ELF-1 (cell line): ENCODE results near the gene APOBEC3F.
"Not testable (repeated sequence)": the region's sequence is repeated elsewhere in the genome, so short reads cannot be mapped to it uniquely, and the experiment has no call there.

Experiments used
- DNase-seq: peaks from one replicate; pipeline ENCODE4 v3.0.0-alpha.2; 2016; ENCODE audit warnings: low read depth, low spot score

APOBEC3F gene

DNA sequence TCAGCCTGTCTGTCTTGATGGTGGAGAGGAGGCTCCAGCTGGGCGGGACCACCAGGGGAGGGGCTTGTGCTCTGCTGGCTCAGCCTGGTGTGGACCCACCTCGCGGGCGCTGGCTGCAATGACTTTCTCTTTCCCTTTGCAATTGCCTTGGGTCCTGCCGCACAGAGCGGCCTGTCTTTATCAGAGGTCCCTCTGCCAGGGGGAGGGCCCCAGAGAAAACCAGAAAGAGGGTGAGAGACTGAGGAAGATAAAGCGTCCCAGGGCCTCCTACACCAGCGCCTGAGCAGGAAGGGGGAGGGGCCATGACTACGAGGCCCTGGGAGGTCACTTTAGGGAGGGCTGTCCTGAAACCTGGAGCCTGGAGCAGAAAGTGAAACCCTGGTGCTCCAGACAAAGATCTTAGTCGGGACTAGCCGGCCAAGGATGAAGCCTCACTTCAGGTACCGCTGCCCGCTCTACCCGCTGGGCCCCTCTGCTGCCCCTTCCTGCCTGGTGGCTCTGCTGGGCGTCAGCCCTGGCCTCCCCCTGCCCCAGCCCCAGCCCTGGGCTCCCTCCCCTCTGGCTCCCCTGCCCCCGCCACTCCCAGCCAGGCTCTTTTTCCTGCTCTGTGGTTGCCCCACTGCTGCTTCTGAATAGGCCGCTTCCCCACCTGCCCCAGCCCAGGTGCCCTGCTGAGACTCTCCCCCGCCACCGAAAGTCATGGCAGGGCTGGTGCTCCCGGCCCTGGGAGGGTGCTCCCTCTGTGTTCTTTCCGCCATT is at the start of gene APOBEC3F:
Gene APOBEC3F, plus strand, starts transcription at position 327 of the 759 bp plus-strand sequence. Its CDS starts 97 bp downstream, at position 424.
- DNase-seq, result peak; percentile 74

DNA sequence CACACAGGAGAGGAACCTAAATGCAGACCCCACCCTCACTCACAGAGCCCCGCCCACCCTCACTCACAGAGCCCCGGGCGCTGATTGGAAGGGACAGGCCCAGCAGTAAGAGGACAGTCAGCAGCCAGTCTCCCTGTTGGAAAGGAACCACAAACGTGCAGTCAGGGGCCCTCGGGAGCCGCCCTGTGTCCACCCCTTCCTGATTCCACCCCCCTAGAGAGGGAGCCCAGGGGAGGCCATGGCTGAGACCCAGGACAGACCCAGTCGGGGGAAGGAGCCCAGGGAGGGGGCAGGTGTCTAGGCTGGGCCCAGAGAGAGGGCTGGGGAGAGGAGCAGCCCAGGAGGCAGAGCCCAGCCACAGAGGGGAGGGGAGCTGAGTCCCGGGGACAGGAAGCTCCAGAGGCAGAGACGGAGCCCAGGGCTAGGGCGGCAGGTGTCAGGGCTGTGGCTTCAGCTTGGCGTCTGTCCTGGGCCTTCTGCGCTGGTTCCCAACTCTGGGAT is 47.7 kb upstream of the APOBEC3F start:
- DNase-seq, result peak; percentile 73

DNA sequence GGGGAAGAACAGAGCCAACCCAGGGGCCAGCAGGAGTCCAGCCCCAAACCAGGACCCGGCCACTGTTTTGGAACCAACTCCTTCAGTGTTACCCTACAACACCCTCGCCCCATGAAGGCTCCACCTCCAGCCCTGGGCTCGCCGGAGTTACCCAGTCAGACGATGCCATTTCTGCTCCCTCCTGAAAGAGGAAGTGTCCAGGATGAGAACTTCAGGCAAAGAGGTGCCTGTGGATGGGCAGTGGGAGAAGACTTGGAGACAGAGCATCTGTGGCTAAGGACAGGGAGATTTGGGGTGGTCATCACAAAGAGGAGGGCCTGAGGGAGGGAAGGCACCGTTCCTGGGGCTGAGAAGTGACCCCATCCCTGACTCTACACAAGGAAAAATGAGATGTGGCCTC is 44.6 kb upstream of the APOBEC3F start:
- DNase-seq, result no peak

DNA sequence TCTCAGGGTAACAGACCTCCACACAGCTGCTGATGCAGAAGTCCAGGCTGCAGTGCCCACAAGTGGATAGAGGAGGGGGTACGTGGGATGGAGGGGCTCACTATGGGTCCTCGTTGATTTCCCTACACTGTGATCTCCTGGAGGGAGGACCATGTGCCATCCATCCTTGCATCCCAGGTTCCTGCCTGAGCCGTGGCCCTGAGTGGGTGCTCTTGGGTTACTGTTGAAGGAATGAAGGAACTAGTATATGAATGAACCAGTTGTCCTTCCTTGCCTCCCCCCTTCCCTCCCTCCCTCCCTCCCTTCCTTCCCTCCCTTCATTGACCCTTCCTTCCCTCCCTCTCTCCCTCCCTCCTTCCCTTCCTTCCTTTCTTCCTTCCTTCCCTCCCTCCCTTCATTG is 43.1 kb upstream of the APOBEC3F start:
- DNase-seq, result no peak

DNA sequence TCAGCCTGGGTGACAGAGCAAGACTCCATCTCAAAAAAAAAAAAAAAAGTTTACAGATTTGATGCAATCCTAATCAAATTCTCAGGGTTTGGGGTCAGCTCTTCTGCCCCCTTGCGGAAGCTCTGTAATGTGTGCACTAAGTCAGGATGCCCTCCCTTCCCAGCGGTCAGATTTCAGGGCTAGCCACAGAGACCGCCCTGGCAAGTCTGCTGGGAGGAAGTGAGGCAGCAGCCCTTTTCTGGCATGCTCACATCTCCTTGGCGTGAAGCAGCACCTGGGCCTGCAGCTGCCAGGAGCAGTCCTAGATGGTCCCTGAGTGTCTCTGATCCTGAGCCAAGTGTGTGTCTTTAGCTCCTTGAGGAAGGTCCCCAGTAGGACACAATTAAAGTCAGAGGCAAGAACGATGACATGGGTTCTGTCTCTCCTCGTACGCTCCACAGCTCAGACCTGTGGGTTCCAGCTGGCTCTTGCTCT is 37.5 kb upstream of the APOBEC3F start:
- DNase-seq, result peak; percentile 86

DNA sequence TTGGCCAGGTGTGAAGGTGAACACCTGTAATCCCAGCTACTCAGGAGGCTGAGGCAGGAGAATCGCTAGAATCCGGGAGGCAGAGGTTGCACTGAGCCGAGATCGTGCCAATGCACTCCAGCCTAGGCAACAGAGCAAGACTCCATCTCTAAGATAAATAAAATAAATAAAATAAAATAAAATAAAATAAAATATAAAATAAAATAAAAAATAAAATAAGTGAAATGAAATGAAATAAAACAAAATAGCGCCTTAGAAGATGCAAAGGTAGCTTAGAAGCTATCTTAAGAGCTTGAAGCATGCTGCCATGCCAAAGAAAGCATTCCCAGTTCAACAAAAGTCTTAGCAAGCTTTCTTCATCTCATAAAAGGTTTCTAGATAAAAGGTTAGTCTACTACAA is 33.5 kb upstream of the APOBEC3F start:
- no peak for DNase-seq

DNA sequence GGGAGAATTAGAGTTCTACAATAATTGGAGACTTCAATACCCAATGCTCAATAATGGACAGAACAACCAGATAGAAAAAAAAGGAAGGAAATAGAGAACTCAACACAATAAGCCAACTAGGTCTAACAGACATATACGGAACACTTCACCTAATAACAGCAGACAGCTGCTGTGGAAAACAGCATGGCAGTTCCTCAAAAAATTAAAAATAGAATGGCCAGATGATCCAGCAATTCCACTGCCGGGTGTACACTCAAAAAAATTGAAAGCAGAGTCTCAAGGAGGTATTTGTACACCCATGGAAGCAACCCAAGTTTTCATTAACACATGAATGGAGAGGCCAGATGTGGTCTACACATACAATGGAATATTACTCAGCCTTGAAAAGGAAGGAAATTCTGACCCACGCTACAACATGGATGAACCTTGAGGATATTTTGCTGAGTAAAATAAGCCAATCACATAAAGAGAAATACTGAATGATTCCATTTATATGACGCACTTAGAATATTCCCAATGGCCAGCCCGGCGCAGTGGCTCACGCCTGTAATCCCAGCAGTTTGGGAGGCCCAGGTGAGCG is 32.3 kb upstream of the APOBEC3F start:
- DNase-seq, result not testable (repeated sequence)

DNA sequence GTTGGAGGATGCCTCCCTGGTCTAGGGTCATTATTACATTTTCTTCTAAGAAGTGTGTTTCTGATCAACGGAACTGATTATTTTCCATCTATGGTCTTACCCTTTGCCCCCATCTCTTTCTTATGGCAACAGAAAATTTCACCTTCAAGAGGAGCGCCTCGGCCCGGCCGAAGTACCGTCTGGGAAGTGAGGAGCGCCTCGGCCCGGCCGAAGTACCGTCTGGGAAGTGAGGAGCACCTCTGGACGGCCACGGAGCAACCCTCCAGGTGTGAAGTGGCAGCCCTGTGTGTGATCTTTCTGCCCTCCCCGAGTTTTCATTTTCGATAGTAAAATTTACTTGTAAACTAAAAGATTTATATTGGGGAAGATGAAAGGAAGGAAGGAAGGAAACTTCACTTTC is 29.7 kb upstream of the APOBEC3F start:
- no peak for DNase-seq

DNA sequence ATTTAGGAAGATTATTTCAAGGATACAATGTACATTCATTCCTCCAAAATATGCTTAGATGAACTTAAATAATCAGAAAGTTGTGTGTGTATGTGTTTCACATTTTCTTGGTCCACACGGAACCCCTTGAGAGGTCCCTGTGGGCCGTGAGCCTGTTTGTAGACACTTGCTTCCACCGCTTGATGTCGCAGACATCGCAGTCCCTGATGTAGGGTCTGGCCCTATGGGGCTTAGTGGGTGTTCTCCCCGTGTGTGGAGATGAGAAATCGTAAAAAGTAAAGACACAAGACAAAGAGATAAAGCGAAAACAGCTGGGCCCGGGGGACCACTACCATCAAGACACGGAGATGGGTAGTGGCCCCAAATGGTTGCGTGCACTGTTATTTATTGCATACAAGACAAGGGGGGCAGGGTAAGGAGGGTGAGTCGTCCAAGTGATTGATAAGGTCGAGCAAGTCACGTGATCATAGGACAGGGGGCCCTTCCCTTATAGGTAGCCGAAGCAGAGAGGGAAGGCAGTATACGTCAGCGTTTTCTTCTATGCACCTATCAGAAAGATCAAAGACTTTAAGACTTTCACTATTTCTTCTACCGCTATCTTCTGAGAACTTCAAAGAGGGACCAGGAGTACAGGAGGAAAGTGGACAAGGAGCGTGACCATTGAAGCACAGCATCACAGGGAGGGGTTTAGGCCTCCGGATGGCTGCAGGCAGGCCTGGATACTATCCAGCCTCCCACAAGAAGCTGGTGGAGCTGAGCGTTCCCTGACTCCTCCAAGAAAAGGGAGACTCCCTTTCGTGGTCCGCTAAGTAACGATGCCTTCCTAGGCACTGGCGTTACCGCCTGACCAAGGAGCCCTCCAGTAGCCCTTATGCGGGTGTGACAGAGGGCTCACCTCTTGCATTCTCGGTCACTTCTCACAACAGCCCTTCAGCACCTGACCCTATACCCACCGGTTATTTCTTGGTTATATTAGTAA is 27.8 kb upstream of the APOBEC3F start:
- DNase-seq, result peak; percentile 23

DNA sequence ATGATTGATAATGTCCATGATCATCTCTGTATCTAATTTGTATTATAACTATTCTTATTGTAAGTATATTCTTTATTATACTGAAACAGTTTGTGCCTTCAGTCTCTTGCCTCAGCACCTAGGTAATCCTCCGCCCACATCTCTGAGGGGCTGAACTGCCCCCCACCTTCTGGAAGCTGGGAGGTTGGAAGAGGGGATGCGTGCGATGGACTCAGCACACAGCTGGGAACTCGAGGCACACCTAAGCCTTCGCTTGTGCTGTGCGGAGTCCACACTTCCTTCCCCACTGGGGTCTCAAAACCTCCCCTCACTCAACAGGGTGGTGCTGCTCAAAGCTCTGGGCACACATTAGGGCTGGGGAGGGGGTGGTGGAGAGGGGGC is 27.1 kb upstream of the APOBEC3F start:
- not testable (repeated sequence) for DNase-seq

DNA sequence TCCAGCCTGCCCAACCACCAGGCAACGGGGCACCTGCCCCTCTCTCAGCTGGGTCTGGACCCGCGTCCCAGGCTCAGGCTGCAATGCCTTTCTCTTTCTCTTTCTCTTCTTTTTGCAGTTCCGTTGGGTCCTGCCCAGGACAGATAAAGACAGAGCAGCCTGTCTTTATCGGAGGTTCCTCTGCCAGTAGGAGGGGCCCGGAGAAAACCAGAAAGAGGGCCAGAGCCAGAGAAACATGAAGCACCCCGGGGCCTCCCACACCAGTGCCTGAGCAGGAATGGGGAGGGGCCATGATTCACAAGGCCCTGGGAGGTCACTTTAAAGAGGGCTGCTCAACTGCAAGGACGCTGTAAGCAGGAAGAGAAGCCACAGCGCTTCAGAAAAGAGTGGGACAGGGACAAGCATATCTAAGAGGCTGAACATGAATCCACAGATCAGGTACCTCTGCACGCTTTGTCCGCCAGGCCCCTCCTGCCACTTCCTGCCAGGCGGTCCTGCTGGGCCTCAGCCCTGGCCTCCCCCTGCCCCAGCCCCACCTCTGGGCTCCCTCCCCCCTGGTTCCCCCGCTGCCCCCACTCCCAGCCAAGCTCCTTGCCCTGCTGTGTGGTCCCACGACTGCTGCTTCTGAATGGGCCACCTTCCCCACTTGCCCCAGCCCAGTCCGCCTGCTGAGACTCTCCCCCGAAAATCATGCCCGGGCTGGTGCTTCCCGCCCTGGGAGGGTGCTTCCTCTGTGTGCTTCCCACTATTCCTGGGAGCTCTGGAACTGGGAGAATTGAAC is 26.5 kb upstream of the APOBEC3F start, which contains the start of gene APOBEC3C:
Gene APOBEC3C, plus strand, starts transcription at position 316 of the 781 bp plus-strand sequence. Its CDS starts 106 bp downstream, at position 422.
- peak; percentile 77 for DNase-seq

DNA sequence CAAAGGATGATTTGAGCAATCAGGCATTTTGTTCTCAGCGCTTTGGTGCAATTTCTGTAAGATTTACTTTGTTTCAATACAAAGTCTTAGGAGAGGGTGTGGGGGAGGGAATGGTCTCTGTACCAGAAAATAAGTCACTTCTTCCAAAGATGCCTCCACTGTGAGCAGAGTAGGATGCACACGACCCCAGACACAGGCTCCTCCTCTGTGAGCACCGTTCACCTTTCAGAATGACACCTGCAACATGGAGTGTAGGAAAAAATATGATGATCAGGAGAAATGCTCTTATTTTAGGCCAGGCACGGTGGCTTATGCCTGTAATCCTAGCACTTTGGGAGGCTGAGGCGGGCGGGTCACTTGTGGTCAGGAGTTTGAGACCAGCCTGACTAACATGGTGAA is 25.9 kb upstream of the APOBEC3F start:
- not testable (repeated sequence) for DNase-seq

DNA sequence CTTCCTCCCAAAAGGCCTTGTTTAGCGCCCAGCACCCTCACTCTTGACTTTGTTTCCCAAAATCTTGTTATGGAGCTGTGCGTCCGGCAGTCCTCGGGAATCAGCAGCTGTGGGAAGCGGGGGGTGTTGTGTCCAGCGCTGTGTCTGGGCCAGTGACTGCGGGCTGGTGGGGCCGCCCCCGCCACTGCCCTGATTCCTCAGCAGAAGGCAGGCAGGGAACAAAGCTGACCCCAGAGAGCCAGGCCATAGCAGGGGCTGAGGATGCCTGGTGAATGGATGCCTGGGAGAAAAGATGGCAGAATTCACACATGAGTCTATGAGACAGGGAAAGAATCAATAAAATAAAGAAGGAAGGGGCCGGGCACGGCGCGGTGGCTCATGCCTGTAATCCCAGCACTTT is 24.1 kb upstream of the APOBEC3F start:
- DNase-seq, result no peak

DNA sequence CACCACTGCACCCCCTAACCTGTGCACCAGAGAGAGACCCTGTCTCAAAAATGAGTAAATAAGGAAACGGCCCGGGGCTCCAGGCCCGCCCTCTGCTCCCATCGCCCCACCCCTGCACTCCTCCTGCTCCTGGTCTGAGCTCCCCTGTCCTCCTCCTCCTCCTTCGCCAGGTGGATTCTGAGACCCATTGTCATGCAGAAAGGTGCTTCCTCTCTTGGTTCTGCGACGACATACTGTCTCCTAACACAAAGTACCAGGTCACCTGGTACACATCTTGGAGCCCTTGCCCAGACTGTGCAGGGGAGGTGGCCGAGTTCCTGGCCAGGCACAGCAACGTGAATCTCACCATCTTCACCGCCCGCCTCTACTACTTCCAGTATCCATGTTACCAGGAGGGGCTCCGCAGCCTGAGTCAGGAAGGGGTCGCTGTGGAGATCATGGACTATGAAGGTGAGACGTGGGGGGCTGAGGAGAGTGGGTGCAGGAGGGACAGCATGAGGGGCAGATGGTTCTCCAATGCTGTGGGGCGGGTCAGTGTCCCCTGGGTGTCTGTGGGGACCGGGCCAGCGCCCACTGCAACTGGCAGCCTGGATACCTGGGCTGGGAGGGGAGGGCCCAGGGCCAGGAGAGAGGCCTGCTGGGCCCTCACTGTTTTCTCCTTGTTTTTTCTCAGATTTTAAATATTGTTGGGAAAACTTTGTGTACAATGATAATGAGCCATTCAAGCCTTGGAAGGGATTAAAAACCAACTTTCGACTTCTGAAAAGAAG is 22.9 kb upstream of the APOBEC3F start:
- DNase-seq, result peak; percentile 74

DNA sequence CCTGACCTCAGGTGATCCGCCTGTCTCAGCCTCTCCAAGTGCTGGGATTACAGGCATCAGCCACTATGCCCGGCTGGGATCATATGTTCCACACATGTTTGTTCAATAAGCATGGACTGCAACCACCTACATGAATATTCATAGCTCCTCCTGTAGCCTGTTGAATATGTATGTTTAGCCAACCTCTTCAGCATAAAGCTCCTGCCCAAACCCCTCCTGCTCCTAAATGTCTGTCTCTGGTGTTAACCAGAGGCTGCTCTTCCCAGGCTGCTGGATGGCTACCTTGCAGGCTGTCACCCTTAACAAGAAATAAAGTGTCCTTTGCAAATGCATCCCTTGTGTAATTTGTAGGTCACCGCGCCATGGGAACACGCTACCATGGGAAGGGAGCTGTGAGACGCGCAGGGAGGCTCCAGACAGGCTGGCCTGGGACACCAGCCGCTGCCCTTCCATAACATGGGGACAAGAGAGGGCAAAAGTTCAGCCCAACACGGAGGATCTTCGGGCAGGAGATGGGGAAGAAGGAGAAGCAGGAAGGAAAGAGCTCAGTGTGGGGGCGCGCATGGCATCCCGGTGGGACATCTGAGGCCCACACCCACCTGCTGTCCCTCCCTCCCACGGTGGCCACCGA is 20.5 kb upstream of the APOBEC3F start:
- DNase-seq, result not testable (repeated sequence)

DNA sequence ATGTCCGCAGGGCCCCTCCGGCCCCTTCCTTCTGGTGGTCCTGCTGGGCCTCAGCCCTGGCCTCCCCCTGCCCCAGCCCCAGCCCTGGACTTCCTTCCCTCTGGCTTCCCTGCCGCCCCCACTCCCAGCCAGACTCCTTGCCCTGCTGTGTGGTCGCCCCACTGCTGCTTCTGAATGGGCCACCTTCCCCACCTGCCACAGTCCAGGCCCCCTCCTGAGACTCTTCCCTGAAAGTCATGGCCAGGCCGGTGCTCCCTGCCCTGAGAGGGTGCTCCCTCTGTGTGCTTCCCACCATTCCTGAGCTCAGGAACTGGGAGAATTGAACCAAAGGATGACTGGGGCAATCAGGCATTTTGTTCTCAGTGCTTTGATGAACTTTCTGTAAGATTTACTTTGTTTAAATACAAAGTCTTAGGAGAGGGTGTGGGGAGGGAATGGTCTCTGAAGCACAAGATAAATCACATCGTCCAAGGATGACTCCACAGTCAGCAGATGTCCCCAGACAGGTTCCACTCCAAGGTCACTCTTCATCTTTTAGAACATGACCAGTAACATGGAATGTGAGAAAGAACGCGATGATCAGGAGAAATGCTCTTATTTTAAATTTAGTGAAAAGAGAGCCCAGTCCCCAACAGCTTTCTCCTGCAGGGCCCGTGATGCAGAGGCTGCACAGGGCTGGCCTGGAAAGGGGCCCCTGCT is 19.0 kb upstream of the APOBEC3F start:
- no peak for DNase-seq

DNA sequence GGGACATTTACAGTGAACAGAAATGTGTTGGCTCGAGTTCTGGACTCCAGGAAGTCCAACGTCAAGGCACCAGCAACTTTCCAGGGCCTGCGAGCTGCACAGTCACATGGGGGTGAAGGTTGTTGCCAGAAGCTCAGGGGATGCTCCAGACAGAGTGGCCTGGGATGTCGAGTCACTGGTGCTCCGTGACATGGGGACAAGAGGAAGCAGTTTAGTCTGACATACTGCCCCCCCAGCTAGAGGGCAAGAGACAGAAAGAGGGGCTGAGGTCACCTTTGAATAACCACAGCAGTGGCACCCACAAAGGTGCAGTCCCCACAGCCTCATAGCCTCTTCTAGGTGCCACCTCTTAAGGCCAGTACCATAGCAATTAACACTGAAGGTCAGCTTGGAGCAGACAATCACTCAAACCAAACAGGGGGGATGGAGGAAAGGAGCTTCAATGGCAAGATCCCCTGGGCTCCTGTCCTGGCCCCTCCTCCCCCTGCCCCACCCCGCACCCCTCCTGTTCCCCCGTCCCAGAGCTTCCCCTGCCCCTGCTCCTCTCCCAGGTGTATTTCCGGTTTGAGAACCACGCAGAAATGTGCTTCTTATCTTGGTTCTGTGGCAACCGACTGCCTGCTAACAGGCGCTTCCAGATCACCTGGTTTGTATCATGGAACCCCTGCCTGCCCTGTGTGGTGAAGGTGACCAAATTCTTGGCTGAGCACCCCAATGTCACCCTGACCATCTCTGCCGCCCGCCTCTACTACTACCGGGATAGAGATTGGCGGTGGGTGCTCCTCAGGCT is 15.9 kb upstream of the APOBEC3F start:
- DNase-seq, result no peak

DNA sequence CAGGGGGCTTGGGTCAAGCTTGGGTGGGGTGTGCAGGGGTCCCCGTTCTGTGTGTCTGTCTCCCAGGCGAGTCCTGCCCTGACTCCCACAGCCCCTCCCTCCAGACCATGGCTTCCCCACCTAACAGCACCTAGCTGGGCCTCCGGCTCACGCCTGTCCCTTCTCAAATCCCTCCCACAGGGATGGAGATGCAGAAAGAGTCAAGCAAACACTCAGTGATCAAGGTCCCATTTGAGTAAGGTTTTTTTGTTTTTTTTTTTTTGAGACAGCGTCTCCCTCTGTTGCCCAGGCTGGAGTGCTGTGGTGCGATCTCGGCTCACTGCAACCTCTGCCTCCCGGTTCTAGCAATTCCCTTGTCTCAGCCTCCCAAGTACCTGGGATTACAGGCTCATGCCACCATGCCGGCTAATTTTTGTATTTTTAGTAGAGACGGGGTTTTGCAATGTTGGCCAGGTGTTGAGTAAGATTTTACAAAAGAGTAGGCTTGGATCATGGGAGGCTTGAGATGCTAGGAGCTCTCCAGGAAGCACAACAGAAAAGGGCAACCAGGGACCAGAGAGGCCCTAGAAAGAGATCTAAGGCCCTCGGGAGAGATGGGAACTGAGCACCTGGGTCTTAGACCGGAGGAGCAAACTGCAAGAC is 14.0 kb upstream of the APOBEC3F start:
- no peak for DNase-seq
